IMR-90 (cell line): ENCODE data around the gene VEGFA. TPM values are rescaled to one million over a fixed set of nuclear protein-coding genes. Genes with fewer than 3 reads are reported as not detected.
A peak's percentile ranks its signal among the peaks of the same experiment; 100 is the strongest.

Experiments
- ATAC-seq: fragments of 200-7000 bp; cut with Tn5 transposase; 2 replicates; pipeline ENCODE4 v1.9.1; 2020; ENCODE audit warnings: low read depth, mild to moderate bottlenecking, moderate library complexity
- BruUV-seq: library from RNA; stranded (reverse); fragments of 400-500 nt; replicated peaks from 2 replicates; lab custom pipeline; 2021; lab: Mats Ljungman, UMichigan
- CTCF ChIA-PET: fragments of 300-600 bp; formaldehyde crosslinking; extraction: SDS; loops from one replicate; lab custom pipeline; 2021; ENCODE audit warnings: antibody characterized with exemption; lab: Yijun Ruan, JAX
- POLR2A ChIA-PET: fragments of 300-600 bp; sonication (Branson Sonifier 250); formaldehyde crosslinking; loops from one replicate; lab custom pipeline; 2022; ENCODE audit warnings: antibody characterized with exemption; ENCODE audit not compliant: unreplicated experiment; lab: Charles Lee
- DNase-seq: peaks from one replicate; pipeline ENCODE4 v3.0.0; 2013
- H2AFZ ChIP-seq: replicated peaks from 2 replicates; pipeline ENCODE3; 2013; ENCODE audit warnings: low read length, mild to moderate bottlenecking; ENCODE audit not compliant: poor library complexity
- H2AK5ac ChIP-seq: 2 replicates; pipeline ENCODE4 v1.6.1; 2013; ENCODE audit warnings: low read depth, low read length, inconsistent platforms
- H2AK9ac ChIP-seq: replicated peaks from 2 replicates; pipeline ENCODE3; 2013; ENCODE audit warnings: mild to moderate bottlenecking, low read depth, low read length, moderate library complexity; ENCODE audit not compliant: poor library complexity
- H2BK120ac ChIP-seq: 2 replicates; pipeline ENCODE4 v1.6.1; 2013; ENCODE audit warnings: low read depth, low read length, inconsistent platforms
- H2BK15ac ChIP-seq: 3 replicates; pipeline ENCODE4 v1.6.1; 2013; ENCODE audit warnings: low read depth, low read length, inconsistent platforms
- H2BK20ac ChIP-seq: 2 replicates; pipeline ENCODE4 v1.6.1; 2013; ENCODE audit warnings: low read depth, mild to moderate bottlenecking, inconsistent platforms, low read length, moderate library complexity
- H2BK5ac ChIP-seq: 2 replicates; pipeline ENCODE4 v1.6.1; 2013; ENCODE audit warnings: mild to moderate bottlenecking, low read depth, low read length, inconsistent platforms; ENCODE audit not compliant: poor library complexity, severe bottlenecking
- H3K14ac ChIP-seq: replicated peaks from 2 replicates; pipeline ENCODE4 v1.6.1; 2013; ENCODE audit warnings: low read depth, low read length, inconsistent platforms
- H3K18ac ChIP-seq: 2 replicates; pipeline ENCODE4 v1.6.1; 2013; ENCODE audit warnings: low read depth, low read length, control low read depth
- H3K23ac ChIP-seq: 2 replicates; pipeline ENCODE4 v1.6.1; 2013; ENCODE audit warnings: low read depth, low read length, inconsistent platforms
- H3K27ac ChIP-seq: 2 replicates; pipeline ENCODE4 v1.5.1; 2013; ENCODE audit warnings: mild to moderate bottlenecking, control low read depth, low read length; ENCODE audit not compliant: insufficient read depth
- H3K27me3 ChIP-seq: 2 replicates; pipeline ENCODE4 v1.6.1; 2013; ENCODE audit warnings: low read length; ENCODE audit not compliant: control insufficient read depth, insufficient read depth
- H3K36me3 ChIP-seq: 2 replicates; pipeline ENCODE4 v1.6.1; 2013; ENCODE audit warnings: low read length, mixed read lengths; ENCODE audit not compliant: control insufficient read depth, insufficient read depth
- H3K4ac ChIP-seq: 2 replicates; pipeline ENCODE4 v1.6.1; 2013; ENCODE audit warnings: low read depth, low read length, inconsistent platforms
- H3K4me1 ChIP-seq: 2 replicates; pipeline ENCODE4 v1.6.1; 2013; ENCODE audit warnings: low read length, mixed read lengths; ENCODE audit not compliant: control insufficient read depth, insufficient read depth
- H3K4me2 ChIP-seq: 2 replicates; pipeline ENCODE4 v1.6.1; 2013; ENCODE audit warnings: low read depth, mild to moderate bottlenecking, control low read depth, low read length, moderate library complexity
- H3K4me3 ChIP-seq: 2 replicates; pipeline ENCODE4 v1.5.1; 2013; ENCODE audit warnings: low read depth, mild to moderate bottlenecking, control low read depth, low read length, moderate library complexity; ENCODE audit not compliant: insufficient read depth
- H3K56ac ChIP-seq: 2 replicates; pipeline ENCODE4 v1.6.1; 2013; ENCODE audit warnings: low read length, inconsistent platforms; ENCODE audit not compliant: insufficient read depth; ENCODE audit errors: extremely low read depth
- H3K79me1 ChIP-seq, 2 experiments: 2 replicates each; pipeline ENCODE4 v1.6.1; 2013; ENCODE audit warnings: low read length in 2 of 2, inconsistent platforms in 1 of 2, low read depth in 1 of 2
- H3K9ac ChIP-seq: 2 replicates; pipeline ENCODE4 v1.6.1; 2013; ENCODE audit warnings: low read depth, low read length, control low read depth
- H3K9me1 ChIP-seq: 2 replicates; pipeline ENCODE4 v1.6.1; 2013; ENCODE audit warnings: low read length, inconsistent platforms; ENCODE audit not compliant: insufficient read depth
- H3K9me3 ChIP-seq: 2 replicates; pipeline ENCODE4 v1.6.1; 2013; ENCODE audit warnings: low read length; ENCODE audit not compliant: control insufficient read depth, insufficient read depth
- H4K20me1 ChIP-seq: 2 replicates; pipeline ENCODE4 v1.6.1; 2013; ENCODE audit warnings: low read length, inconsistent platforms; ENCODE audit not compliant: insufficient read depth
- H4K5ac ChIP-seq: 2 replicates; pipeline ENCODE4 v1.6.1; 2013; ENCODE audit warnings: mild to moderate bottlenecking, low read depth, low read length, control low read depth
- H4K8ac ChIP-seq, 2 experiments: 2 replicates each; pipeline ENCODE4 v1.6.1; 2013; ENCODE audit warnings: low read depth in 2 of 2, low read length in 2 of 2, control low read depth in 1 of 2, inconsistent platforms in 1 of 2
- H4K91ac ChIP-seq: 2 replicates; pipeline ENCODE4 v1.6.1; 2013; ENCODE audit warnings: low read depth, low read length, inconsistent platforms; ENCODE audit not compliant: insufficient read depth
- CTCF ChIP-seq: conservative IDR thresholded peaks from 2 replicates; pipeline ENCODE4 v1.5.1; 2012; ENCODE audit warnings: mild to moderate bottlenecking, low read depth, low read length, improper control_type of control experiment
- MXI1 ChIP-seq: IDR thresholded peaks from 2 replicates; pipeline ENCODE4 v1.6.1; 2012; ENCODE audit warnings: low read depth, mild to moderate bottlenecking, low read length, moderate library complexity, borderline replicate concordance
- POLR2A ChIP-seq: IDR thresholded peaks from 2 replicates; pipeline ENCODE4 v1.6.1; 2012; ENCODE audit warnings: mild to moderate bottlenecking, low read depth, low read length
- RCOR1 ChIP-seq: IDR thresholded peaks from 2 replicates; pipeline ENCODE4 v1.6.1; 2012; ENCODE audit warnings: mild to moderate bottlenecking, low read length, improper control_type of control experiment; ENCODE audit not compliant: insufficient replicate concordance
- WGBS, 2 experiments: methylation state at CpG; one replicate each; pipeline versions ENCODE4 v1.1.5 to v1.1.7; 2013; ENCODE audit warnings: missing lambda C conversion rate in 2 of 2; ENCODE audit not compliant: insufficient read length in 1 of 2; ENCODE audit errors: extremely low coverage in 2 of 2; 5-methylcytosine and 5-hydroxymethylcytosine counted together
- dilution Hi-C: fragments of 300-500 bp; cut with HindIII; formaldehyde crosslinking; loops from one replicate; pipeline ENCODE4 v1.14.3; 2018; ENCODE audit warnings: low sequenced_read_pairs; ENCODE audit not compliant: unreplicated experiment
- in situ Hi-C: fragments of 300-500 bp; cut with MboI; formaldehyde crosslinking; loops from 3 replicates; pipeline ENCODE4 v1.14.3; 2019; ENCODE audit warnings: low sequenced_read_pairs, inconsistent platforms, mixed read lengths
- intact Hi-C: fragments of 100-400 bp; cut with micrococcal nuclease; formaldehyde crosslinking; loops from 2 replicates; pipeline ENCODE4 v1.10.0; 2022
- polyA plus RNA-seq, 3 experiments: library from polyadenylated mRNA; depleted of rRNA; stranded (reverse); fragments of >200 nt; gene quantifications; 2 replicates each; pipeline ENCODE4 v1.2.3, GENCODE V29; 2012; ENCODE audit warnings: low replicate concordance in 1 of 3
- total RNA-seq: library from RNA; depleted of rRNA; stranded (reverse); fragments of >200 nt; gene quantifications from 2 replicates; pipeline ENCODE4 v1.2.3, GENCODE V29; 2012

The VEGFA gene
- total and polyA plus RNA-seq, 2 of the 4 experiments (the other 2 are of a cell fraction), result 190 to 234 TPM

- peak overlapping the region; percentile 92 for H4K91ac ChIP-seq
- no peak for TF ChIP-seq CTCF
- TF ChIP-seq POLR2A, result peak; percentile 9; the same call in 1 of the 2 replicates
- no peak for TF ChIP-seq RCOR1
- TF ChIP-seq MXI1, result peak; percentile 56; the same call in 1 of the 2 replicates
- peak overlapping the region; percentile 95 for H2AK9ac ChIP-seq
- no TSS peak for BruUV-seq
- H3K9ac ChIP-seq, result peak overlapping the region; percentile 97
- peak overlapping the region; percentile 60 for H4K5ac ChIP-seq
- ATAC-seq (peak; percentile 14), DNase-seq (no peak)
- H3K27me3 ChIP-seq, result no peaks in the 10 kb centered on the region
- peak overlapping the region; percentile 92 for H3K27ac ChIP-seq
- H4K20me1 ChIP-seq, result peaks cover 73% of the 10 kb centered on the region
- peak overlapping the region; percentile 98 for H3K4ac ChIP-seq
- H2BK20ac ChIP-seq, result 0 out of 2 replicates have a peak overlapping the region, but pooled peaks have one; percentile 18
- peak overlapping the region; percentile 87 to 92 for H4K8ac ChIP-seq
- dilution Hi-C loops, result no loop called here
- in situ Hi-C loops, result loop anchor here (5.0 kb wide), 1 partner anchor 300 kb away; no protein-coding TSS in a partner anchor
- peak overlapping the region; percentile 52; the same call in 1 of the 3 replicates for H2BK15ac ChIP-seq
- H3K18ac ChIP-seq, result peak overlapping the region; percentile 40
- peak overlapping the region; percentile 83 for H2BK5ac ChIP-seq
- CTCF ChIA-PET, result interaction anchor here (0.9 to 1.1 kb wide), 2 partner anchors 170 to 307 kb away, joined by 3 read pairs; no protein-coding TSS in a partner anchor
- peak overlapping the region; percentile 84 for H3K23ac ChIP-seq
- intact Hi-C loops, result loop anchor here (2.0 to 5.0 kb wide), 4 partner anchors 67 to 179 kb away; partner anchors contain the start of genes GTPBP2 and MRPS18A
- peaks cover 21% of the 10 kb centered on the region for H3K9me1 ChIP-seq
- H3K9me3 ChIP-seq, result no peaks in the 10 kb centered on the region
- peak overlapping the region; percentile 93 for H2AK5ac ChIP-seq
- no CpG with 5 or more reads among the region's 48 CpGs for WGBS, 2 experiments
- H2AFZ ChIP-seq, result peak overlapping the region; percentile 88
- peaks cover 36% of the 10 kb centered on the region for H3K4me1 ChIP-seq
- peaks cover 40% of the 10 kb centered on the region for H3K36me3 ChIP-seq
- H2BK120ac ChIP-seq, result peak overlapping the region; percentile 47
- H3K79me1 ChIP-seq, result peaks cover 12 to 60% of the 10 kb centered on the region in 2 experiments
- peak overlapping the region; percentile 94 for H3K4me3 ChIP-seq
- POLR2A ChIA-PET, result no interaction called here
- H3K14ac ChIP-seq, result peak overlapping the region; percentile 91
- H3K56ac ChIP-seq, result peak overlapping the region; percentile 97
- H3K4me2 ChIP-seq, result peak overlapping the region; percentile 95
Measured at GRCh38 chr6:43771858-43772680, 2.1 kb downstream of the VEGFA start.
